HepG2 (cell line): Measurements from ENCODE around the gene MGST2. TPM values are rescaled to one million over a fixed set of nuclear protein-coding genes. Genes with fewer than 3 reads are reported as not detected.

Experiments
- ARNT ChIP-seq: fragments of 450-650 bp; IDR thresholded peaks from 2 replicates; pipeline ENCODE4 v1.6.1; 2017
- ATF1 ChIP-seq: IDR thresholded peaks from 2 replicates; pipeline ENCODE4 v1.6.1; 2016; ENCODE audit warnings: mild to moderate bottlenecking, control low read depth
- ETV6 ChIP-seq: sonication (generic); formaldehyde crosslinking; conservative IDR thresholded peaks from 2 replicates; pipeline ENCODE4 v1.4.0; 2020; ENCODE audit warnings: missing genetic modification reagents
- RFX1 ChIP-seq: fragments of 450-650 bp; IDR thresholded peaks from 2 replicates; pipeline ENCODE4 v1.6.1; 2017
- SP2 ChIP-seq: sonication (generic); formaldehyde crosslinking; IDR thresholded peaks from 2 replicates; pipeline ENCODE4 v1.5.1; 2020; ENCODE audit warnings: mild to moderate bottlenecking, missing genetic modification reagents
- TCF7L2 ChIP-seq: IDR thresholded peaks from 2 replicates; pipeline ENCODE4 v1.6.1; 2011; ENCODE audit warnings: mild to moderate bottlenecking, low read depth, low read length, moderate library complexity
- ZBTB7A ChIP-seq: sonication (generic); formaldehyde crosslinking; IDR thresholded peaks from 2 replicates; pipeline ENCODE4 v1.8.0; 2022; ENCODE audit warnings: mild to moderate bottlenecking, missing genetic modification reagents
- ZFP62 ChIP-seq: sonication (generic); formaldehyde crosslinking; IDR thresholded peaks from 2 replicates; pipeline ENCODE4 v1.4.0; 2020; ENCODE audit warnings: missing genetic modification reagents
- ZNF235 ChIP-seq: sonication (generic); formaldehyde crosslinking; IDR thresholded peaks from 2 replicates; pipeline ENCODE4 v1.8.1; 2023; ENCODE audit warnings: mild to moderate bottlenecking, missing genetic modification reagents, borderline replicate concordance
- ZNF317 ChIP-seq: sonication (generic); formaldehyde crosslinking; IDR thresholded peaks from 2 replicates; pipeline ENCODE4 v1.5.0; 2020; ENCODE audit warnings: mild to moderate bottlenecking, missing genetic modification reagents
- polyA plus RNA-seq, 8 experiments: library from polyadenylated mRNA; depleted of rRNA in 3 of 8; stranded (reverse) in 7 of 8; unstranded in 1 of 8; fragments of >200 nt; fragmentation: Illumina TruSeq in 4 of 8; extraction: Trizol in 4 of 8; gene quantifications; 2 replicates each; pipeline versions ENCODE4 v1.2.1 to v1.2.3, GENCODE V29; 2011 to 2016; ENCODE audit warnings: low read depth in 4 of 8, missing spikeins in 1 of 8, mixed read lengths in 1 of 8; ENCODE audit not compliant: insufficient read depth in 1 of 8
- total RNA-seq, 5 experiments: library from RNA; depleted of rRNA; stranded (reverse); fragments of >200 nt; fragmentation: Illumina TruSeq; extraction: Trizol; gene quantifications; 2 replicates each; pipeline ENCODE4 v1.2.3, GENCODE V29; 2016; ENCODE audit warnings: low read depth in 1 of 5
- TF ChIP-seq, protein P1 (sequence below): IDR thresholded peaks from 2 replicates; pipeline ENCODE4 v1.6.1; 2018; ENCODE audit warnings: missing genetic modification reagents
- TF ChIP-seq, protein P2 (sequence below): sonication (generic); formaldehyde crosslinking; IDR thresholded peaks from 2 replicates; pipeline ENCODE4 v1.4.0; 2020; ENCODE audit warnings: missing genetic modification reagents
- TF ChIP-seq, protein P3 (sequence below): sonication (generic); formaldehyde crosslinking; IDR thresholded peaks from 2 replicates; pipeline ENCODE4 v1.5.1; 2020; ENCODE audit warnings: missing genetic modification reagents, mild to moderate bottlenecking, borderline replicate concordance
- TF ChIP-seq, protein P4 (sequence below): sonication (generic); formaldehyde crosslinking; IDR thresholded peaks from 2 replicates; pipeline ENCODE4 v1.4.0; 2020; ENCODE audit warnings: missing genetic modification reagents, mild to moderate bottlenecking, borderline replicate concordance
- TF ChIP-seq, protein P5 (sequence below): sonication (generic); formaldehyde crosslinking; conservative IDR thresholded peaks from 2 replicates; pipeline ENCODE4 v1.4.0; 2020; ENCODE audit warnings: mild to moderate bottlenecking, missing genetic modification reagents, moderate library complexity
- TF ChIP-seq, protein P6 (sequence below): sonication (generic); formaldehyde crosslinking; conservative IDR thresholded peaks from 2 replicates; pipeline ENCODE4 v1.4.0; 2020; ENCODE audit warnings: missing genetic modification reagents

Gene MGST2
- total and polyA plus RNA-seq, 2 of the 13 experiments (the other 11 are each of a cell fraction or from before 2014, with no cell fraction given): 205 to 416 TPM

DNA sequence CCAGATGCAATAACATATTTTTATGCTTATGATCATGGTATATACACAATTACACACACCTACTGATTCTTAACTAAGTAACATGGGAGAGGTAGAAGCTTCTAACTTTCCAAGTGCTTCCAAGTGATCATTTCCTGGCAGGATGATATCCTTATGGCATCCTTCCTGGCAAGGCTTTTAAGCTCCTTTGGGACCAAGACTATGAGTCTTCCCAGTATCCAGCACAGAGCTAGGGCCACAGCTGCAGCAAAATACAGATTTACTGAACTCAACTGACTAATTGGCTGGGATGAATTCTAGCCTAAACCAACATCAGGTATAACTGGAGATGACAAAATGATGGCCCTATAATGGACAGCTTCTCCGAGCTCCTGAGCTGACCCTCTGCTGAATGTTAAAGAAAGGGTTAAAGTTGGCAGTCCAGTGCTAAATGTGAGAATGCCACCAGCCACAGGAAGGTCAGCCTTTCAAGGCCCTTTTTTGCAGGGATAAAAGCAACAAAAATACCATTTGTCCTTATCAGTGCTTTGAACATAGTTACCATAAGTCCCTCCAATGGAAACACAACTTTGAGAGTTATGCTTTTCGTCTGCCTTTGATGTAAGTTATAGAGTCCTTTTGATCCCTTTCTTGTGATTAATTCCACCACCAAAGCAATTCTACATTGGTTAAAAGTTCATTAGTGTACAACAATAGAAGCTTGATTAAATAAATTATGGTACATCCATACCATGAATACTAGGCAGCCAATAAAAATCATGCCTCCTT, 73.4 kb downstream of the MGST2 start (continued):
- TF ChIP-seq SP2 (CRISPR knock-in tag) (no peak), ETV6 (no peak), ATF1 (0 out of 2 replicates have a peak, but pooled peaks have one; percentile 38), ZBTB7A (no peak), ARNT (no peak), ZNF235 (CRISPR knock-in tag) (no peak), RFX1 (no peak), ZNF317 (CRISPR knock-in tag) (no peak), TCF7L2 (peak; percentile 73), ZFP62 (CRISPR knock-in tag) (no peak)
- TF ChIP-seq, protein P1, sequence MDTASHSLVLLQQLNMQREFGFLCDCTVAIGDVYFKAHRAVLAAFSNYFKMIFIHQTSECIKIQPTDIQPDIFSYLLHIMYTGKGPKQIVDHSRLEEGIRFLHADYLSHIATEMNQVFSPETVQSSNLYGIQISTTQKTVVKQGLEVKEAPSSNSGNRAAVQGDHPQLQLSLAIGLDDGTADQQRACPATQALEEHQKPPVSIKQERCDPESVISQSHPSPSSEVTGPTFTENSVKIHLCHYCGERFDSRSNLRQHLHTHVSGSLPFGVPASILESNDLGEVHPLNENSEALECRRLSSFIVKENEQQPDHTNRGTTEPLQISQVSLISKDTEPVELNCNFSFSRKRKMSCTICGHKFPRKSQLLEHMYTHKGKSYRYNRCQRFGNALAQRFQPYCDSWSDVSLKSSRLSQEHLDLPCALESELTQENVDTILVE (CRISPR knock-in tag): no peak
- TF ChIP-seq, protein P2, sequence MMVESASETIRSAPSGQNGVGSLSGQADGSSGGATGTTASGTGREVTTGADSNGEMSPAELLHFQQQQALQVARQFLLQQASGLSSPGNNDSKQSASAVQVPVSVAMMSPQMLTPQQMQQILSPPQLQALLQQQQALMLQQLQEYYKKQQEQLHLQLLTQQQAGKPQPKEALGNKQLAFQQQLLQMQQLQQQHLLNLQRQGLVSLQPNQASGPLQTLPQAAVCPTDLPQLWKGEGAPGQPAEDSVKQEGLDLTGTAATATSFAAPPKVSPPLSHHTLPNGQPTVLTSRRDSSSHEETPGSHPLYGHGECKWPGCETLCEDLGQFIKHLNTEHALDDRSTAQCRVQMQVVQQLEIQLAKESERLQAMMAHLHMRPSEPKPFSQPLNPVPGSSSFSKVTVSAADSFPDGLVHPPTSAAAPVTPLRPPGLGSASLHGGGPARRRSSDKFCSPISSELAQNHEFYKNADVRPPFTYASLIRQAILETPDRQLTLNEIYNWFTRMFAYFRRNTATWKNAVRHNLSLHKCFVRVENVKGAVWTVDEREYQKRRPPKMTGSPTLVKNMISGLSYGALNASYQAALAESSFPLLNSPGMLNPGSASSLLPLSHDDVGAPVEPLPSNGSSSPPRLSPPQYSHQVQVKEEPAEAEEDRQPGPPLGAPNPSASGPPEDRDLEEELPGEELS: 0 out of 2 replicates have a peak, but pooled peaks have one; percentile 50
- TF ChIP-seq, protein P3, sequence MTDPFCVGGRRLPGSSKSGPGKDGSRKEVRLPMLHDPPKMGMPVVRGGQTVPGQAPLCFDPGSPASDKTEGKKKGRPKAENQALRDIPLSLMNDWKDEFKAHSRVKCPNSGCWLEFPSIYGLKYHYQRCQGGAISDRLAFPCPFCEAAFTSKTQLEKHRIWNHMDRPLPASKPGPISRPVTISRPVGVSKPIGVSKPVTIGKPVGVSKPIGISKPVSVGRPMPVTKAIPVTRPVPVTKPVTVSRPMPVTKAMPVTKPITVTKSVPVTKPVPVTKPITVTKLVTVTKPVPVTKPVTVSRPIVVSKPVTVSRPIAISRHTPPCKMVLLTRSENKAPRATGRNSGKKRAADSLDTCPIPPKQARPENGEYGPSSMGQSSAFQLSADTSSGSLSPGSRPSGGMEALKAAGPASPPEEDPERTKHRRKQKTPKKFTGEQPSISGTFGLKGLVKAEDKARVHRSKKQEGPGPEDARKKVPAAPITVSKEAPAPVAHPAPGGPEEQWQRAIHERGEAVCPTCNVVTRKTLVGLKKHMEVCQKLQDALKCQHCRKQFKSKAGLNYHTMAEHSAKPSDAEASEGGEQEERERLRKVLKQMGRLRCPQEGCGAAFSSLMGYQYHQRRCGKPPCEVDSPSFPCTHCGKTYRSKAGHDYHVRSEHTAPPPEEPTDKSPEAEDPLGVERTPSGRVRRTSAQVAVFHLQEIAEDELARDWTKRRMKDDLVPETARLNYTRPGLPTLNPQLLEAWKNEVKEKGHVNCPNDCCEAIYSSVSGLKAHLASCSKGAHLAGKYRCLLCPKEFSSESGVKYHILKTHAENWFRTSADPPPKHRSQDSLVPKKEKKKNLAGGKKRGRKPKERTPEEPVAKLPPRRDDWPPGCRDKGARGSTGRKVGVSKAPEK (CRISPR knock-in tag): no peak
- TF ChIP-seq, protein P4, sequence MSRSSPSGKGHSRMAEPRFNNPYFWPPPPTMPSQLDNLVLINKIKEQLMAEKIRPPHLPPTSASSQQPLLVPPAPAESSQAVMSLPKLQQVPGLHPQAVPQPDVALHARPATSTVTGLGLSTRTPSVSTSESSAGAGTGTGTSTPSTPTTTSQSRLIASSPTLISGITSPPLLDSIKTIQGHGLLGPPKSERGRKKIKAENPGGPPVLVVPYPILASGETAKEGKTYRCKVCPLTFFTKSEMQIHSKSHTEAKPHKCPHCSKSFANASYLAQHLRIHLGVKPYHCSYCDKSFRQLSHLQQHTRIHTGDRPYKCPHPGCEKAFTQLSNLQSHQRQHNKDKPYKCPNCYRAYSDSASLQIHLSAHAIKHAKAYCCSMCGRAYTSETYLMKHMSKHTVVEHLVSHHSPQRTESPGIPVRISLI (CRISPR knock-in tag): peak; percentile 75
- TF ChIP-seq, protein P5, sequence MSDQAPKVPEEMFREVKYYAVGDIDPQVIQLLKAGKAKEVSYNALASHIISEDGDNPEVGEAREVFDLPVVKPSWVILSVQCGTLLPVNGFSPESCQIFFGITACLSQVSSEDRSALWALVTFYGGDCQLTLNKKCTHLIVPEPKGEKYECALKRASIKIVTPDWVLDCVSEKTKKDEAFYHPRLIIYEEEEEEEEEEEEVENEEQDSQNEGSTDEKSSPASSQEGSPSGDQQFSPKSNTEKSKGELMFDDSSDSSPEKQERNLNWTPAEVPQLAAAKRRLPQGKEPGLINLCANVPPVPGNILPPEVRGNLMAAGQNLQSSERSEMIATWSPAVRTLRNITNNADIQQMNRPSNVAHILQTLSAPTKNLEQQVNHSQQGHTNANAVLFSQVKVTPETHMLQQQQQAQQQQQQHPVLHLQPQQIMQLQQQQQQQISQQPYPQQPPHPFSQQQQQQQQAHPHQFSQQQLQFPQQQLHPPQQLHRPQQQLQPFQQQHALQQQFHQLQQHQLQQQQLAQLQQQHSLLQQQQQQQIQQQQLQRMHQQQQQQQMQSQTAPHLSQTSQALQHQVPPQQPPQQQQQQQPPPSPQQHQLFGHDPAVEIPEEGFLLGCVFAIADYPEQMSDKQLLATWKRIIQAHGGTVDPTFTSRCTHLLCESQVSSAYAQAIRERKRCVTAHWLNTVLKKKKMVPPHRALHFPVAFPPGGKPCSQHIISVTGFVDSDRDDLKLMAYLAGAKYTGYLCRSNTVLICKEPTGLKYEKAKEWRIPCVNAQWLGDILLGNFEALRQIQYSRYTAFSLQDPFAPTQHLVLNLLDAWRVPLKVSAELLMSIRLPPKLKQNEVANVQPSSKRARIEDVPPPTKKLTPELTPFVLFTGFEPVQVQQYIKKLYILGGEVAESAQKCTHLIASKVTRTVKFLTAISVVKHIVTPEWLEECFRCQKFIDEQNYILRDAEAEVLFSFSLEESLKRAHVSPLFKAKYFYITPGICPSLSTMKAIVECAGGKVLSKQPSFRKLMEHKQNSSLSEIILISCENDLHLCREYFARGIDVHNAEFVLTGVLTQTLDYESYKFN (CRISPR knock-in tag): peak; percentile 76
- TF ChIP-seq, protein P6, sequence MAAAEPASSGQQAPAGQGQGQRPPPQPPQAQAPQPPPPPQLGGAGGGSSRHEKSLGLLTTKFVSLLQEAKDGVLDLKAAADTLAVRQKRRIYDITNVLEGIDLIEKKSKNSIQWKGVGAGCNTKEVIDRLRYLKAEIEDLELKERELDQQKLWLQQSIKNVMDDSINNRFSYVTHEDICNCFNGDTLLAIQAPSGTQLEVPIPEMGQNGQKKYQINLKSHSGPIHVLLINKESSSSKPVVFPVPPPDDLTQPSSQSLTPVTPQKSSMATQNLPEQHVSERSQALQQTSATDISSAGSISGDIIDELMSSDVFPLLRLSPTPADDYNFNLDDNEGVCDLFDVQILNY (CRISPR knock-in tag): no peak
